GM12865 (cell line): ENCODE measurements around the gene PPP2R5A.

Source experiments
- DNase-seq: peaks from one replicate; pipeline ENCODE4 v3.0.0; 2010; ENCODE audit warnings: low read depth
- H3K4me3 ChIP-seq: 2 replicates; pipeline ENCODE4 v1.5.1; 2011; ENCODE audit warnings: mild to moderate bottlenecking, low read depth, low read length, control low read depth
- CTCF ChIP-seq: IDR thresholded peaks from 2 replicates; pipeline ENCODE4 v1.5.1; 2011; ENCODE audit warnings: low read length, control low read depth, low read depth, inconsistent platforms; ENCODE audit not compliant: insufficient read depth; ENCODE audit errors: missing control alignments

PPP2R5A gene

GRCh38 chr1:212351588-212352362, 66.6 kb downstream of the PPP2R5A start:
- no peak overlapping the region for H3K4me3 ChIP-seq
- DNase-seq: no peak
- TF ChIP-seq CTCF: no peak

GRCh38 chr1:212353181-212353580, 68.0 kb downstream of the PPP2R5A start:
- no peak overlapping the region for H3K4me3 ChIP-seq
- no peak for TF ChIP-seq CTCF
- no peak for DNase-seq

GRCh38 chr1:212354464-212354863, 69.3 kb downstream of the PPP2R5A start:
- DNase-seq: no peak
- no peak overlapping the region for H3K4me3 ChIP-seq
- TF ChIP-seq CTCF: no peak

GRCh38 chr1:212355230-212355969, 70.2 kb downstream of the PPP2R5A start:
- no peak overlapping the region for H3K4me3 ChIP-seq
- no peak for TF ChIP-seq CTCF
- no peak for DNase-seq

- no peak for TF ChIP-seq CTCF
- H3K4me3 ChIP-seq: no peak overlapping the region
- DNase-seq: no peak
Observed at GRCh38 chr1:212359794-212360479, 74.7 kb downstream of the PPP2R5A start.

GRCh38 chr1:212364985-212365384, 79.8 kb downstream of the PPP2R5A start:
- H3K4me3 ChIP-seq: no peak overlapping the region
- no peak for TF ChIP-seq CTCF
- DNase-seq: no peak
